Natural killer cell (primary cell): ENCODE measurements around the gene PGS1. TPM values are rescaled to one million over a fixed set of nuclear protein-coding genes. Genes with fewer than 3 reads are reported as not detected.

Source experiments
- ATAC-seq, 3 donors: fragments of 150-1000 bp in 2 of 3; fragments of 200-7000 bp in 1 of 3; cut with Tn5 transposase; 1 replicate in 1 of 3; 2 replicates in 2 of 3; pipeline ENCODE4 v1.10.0; 2021; ENCODE audit warnings: mild to moderate bottlenecking in 2 of 3, moderate library complexity in 2 of 3
- DNase-seq, 2 donors: peaks; one replicate each; pipeline versions ENCODE4 v3.0.0 to v3.0.0-alpha.2; 2013 to 2021; ENCODE audit warnings: mixed read lengths in 1 of 2
- H3K27ac ChIP-seq: one replicate; pipeline ENCODE4 v1.5.1; 2013; ENCODE audit warnings: mild to moderate bottlenecking, low read length
- H3K27me3 ChIP-seq: one replicate; pipeline ENCODE4 v1.6.1; 2013; ENCODE audit warnings: low read length; ENCODE audit not compliant: control insufficient read depth, insufficient read depth
- H3K36me3 ChIP-seq: one replicate; pipeline ENCODE4 v1.6.1; 2013; ENCODE audit warnings: low read length; ENCODE audit not compliant: control insufficient read depth, insufficient read depth
- H3K4me1 ChIP-seq: one replicate; pipeline ENCODE4 v1.6.1; 2013; ENCODE audit warnings: low read length; ENCODE audit not compliant: control insufficient read depth, insufficient read depth
- H3K4me3 ChIP-seq: one replicate; pipeline ENCODE4 v1.5.1; 2013; ENCODE audit warnings: low read length
- H3K9me3 ChIP-seq: one replicate; pipeline ENCODE4 v1.6.1; 2013; ENCODE audit warnings: low read length; ENCODE audit not compliant: control insufficient read depth, insufficient read depth
- H3K27ac Mint-ChIP-seq, 2 donors: one replicate each; pipeline ENCODE4 v1.8.0; 2022; ENCODE audit warnings: mild to moderate bottlenecking in 2 of 2, mixed read lengths in 2 of 2, moderate library complexity in 1 of 2
- H3K27me3 Mint-ChIP-seq, 2 donors: one replicate each; pipeline ENCODE4 v1.8.0; 2022; ENCODE audit warnings: low read depth in 2 of 2, mixed read lengths in 2 of 2
- H3K36me3 Mint-ChIP-seq: one replicate; pipeline ENCODE4 v1.8.0; 2022; ENCODE audit warnings: mixed read lengths
- H3K4me1 Mint-ChIP-seq, 2 donors: one replicate each; pipeline ENCODE4 v1.8.0; 2022; ENCODE audit warnings: mixed read lengths in 2 of 2
- H3K4me3 Mint-ChIP-seq: one replicate; pipeline ENCODE4 v1.8.0; 2022; ENCODE audit warnings: mild to moderate bottlenecking, moderate library complexity, mixed read lengths
- H3K9me3 Mint-ChIP-seq, 2 donors: one replicate each; pipeline ENCODE4 v1.8.0; 2022; ENCODE audit warnings: mixed read lengths in 2 of 2
- CTCF ChIP-seq: fragments of 200-600 bp; IDR thresholded peaks from one replicate; pipeline ENCODE4 v1.8.0; 2022; ENCODE audit warnings: antibody characterized with exemption
- WGBS: methylation state at CpG from one replicate; pipeline ENCODE4 v1.1.7; 2013; ENCODE audit warnings: missing lambda C conversion rate; ENCODE audit not compliant: insufficient coverage; 5-methylcytosine and 5-hydroxymethylcytosine counted together
- intact Hi-C: fragments of 100-400 bp; cut with micrococcal nuclease; formaldehyde crosslinking; loops from one replicate; pipeline ENCODE4 v1.14.2; 2022
- total RNA-seq, 4 donors: library from RNA; stranded (reverse); fragments of 120-200 nt in 1 of 4; gene quantifications; one replicate each; pipeline versions ENCODE4 v1.2.3 to v1.2.4, GENCODE V29; 2013 to 2022

The PGS1 gene
- total RNA-seq, 3 donors from 2014 or later (not counting 1 experiment from before 2014, with no cell fraction given), result 47.9 to 53.6 (median 48.3) TPM

- Mint-ChIP-seq H3K4me3 (no peak overlapping the region), H3K9me3 (no peaks in the 10 kb centered on the region), H3K36me3 (no peaks in the 10 kb centered on the region), H3K27me3 (no peaks in the 10 kb centered on the region), H3K27ac (no peak overlapping the region), H3K4me1 (no peaks in the 10 kb centered on the region)
- intact Hi-C loops, result no loop called here
- DNase-seq (no peak), ATAC-seq (no peak)
- 53% methylated on average over 20 of the region's 20 CpGs for WGBS
- no peak overlapping the region for H3K4me3 ChIP-seq
- H3K4me1 ChIP-seq, result no peaks in the 10 kb centered on the region
- no peak overlapping the region for H3K27ac ChIP-seq
- H3K36me3 ChIP-seq, result no peaks in the 10 kb centered on the region
- TF ChIP-seq CTCF, result no peak
- no peaks in the 10 kb centered on the region for H3K27me3 ChIP-seq
- H3K9me3 ChIP-seq, result no peaks in the 10 kb centered on the region
Measured at GRCh38 chr17:78450696-78451345, 72.4 kb downstream of the PGS1 start.

- H3K9me3 ChIP-seq, result no peaks in the 10 kb centered on the region
- Mint-ChIP-seq H3K27me3 (no peaks in the 10 kb centered on the region), H3K4me3 (no peak overlapping the region), H3K9me3 (no peaks in the 10 kb centered on the region), H3K4me1 (no peaks in the 10 kb centered on the region), H3K36me3 (no peaks in the 10 kb centered on the region), H3K27ac (no peak overlapping the region)
- H3K4me3 ChIP-seq, result no peak overlapping the region
- no peak overlapping the region for H3K27ac ChIP-seq
- H3K36me3 ChIP-seq, result no peaks in the 10 kb centered on the region
- no peaks in the 10 kb centered on the region for H3K27me3 ChIP-seq
- intact Hi-C loops, result no loop called here
- TF ChIP-seq CTCF, result no peak
- no peak for ATAC-seq
- WGBS, result 79% methylated on average over 7 of the region's 7 CpGs
- no peaks in the 10 kb centered on the region for H3K4me1 ChIP-seq
- no peak for DNase-seq
Measured at GRCh38 chr17:78451753-78452152, 73.3 kb downstream of the PGS1 start.

GRCh38 chr17:78454346-78454745 lies 75.9 kb downstream of the PGS1 start:
- no peak for DNase-seq
- Histone ChIP-seq H3K27ac (no peak overlapping the region), H3K36me3 (no peaks in the 10 kb centered on the region), H3K27me3 (no peaks in the 10 kb centered on the region), H3K9me3 (no peaks in the 10 kb centered on the region), H3K4me3 (no peak overlapping the region), H3K4me1 (no peaks in the 10 kb centered on the region)
- H3K4me1 Mint-ChIP-seq, result no peaks in the 10 kb centered on the region
- TF ChIP-seq CTCF, result no peak
- 94% methylated on average over 20 of the region's 20 CpGs for WGBS
- H3K27me3 Mint-ChIP-seq, result no peaks in the 10 kb centered on the region
- intact Hi-C loops, result no loop called here
- no peaks in the 10 kb centered on the region for H3K36me3 Mint-ChIP-seq
- H3K4me3 Mint-ChIP-seq, result no peak overlapping the region
- no peak for ATAC-seq
- H3K27ac Mint-ChIP-seq, result no peak overlapping the region
- no peaks in the 10 kb centered on the region for H3K9me3 Mint-ChIP-seq

- H3K27me3 ChIP-seq, result no peaks in the 10 kb centered on the region
- H3K4me1 ChIP-seq, result no peaks in the 10 kb centered on the region
- H3K27ac ChIP-seq, result no peak overlapping the region
- Mint-ChIP-seq H3K27me3 (no peaks in the 10 kb centered on the region), H3K9me3 (no peaks in the 10 kb centered on the region), H3K4me3 (no peak overlapping the region), H3K36me3 (no peaks in the 10 kb centered on the region), H3K27ac (no peak overlapping the region), H3K4me1 (no peaks in the 10 kb centered on the region)
- ATAC-seq, result no peak
- H3K4me3 ChIP-seq, result no peak overlapping the region
- TF ChIP-seq CTCF, result no peak
- WGBS, result 87% methylated on average over 10 of the region's 10 CpGs
- no peak for DNase-seq
- intact Hi-C loops, result no loop called here
- no peaks in the 10 kb centered on the region for H3K9me3 ChIP-seq
- H3K36me3 ChIP-seq, result no peaks in the 10 kb centered on the region
Measured at GRCh38 chr17:78458091-78458490, 79.6 kb downstream of the PGS1 start.
